ENCODE data around the gene RNASEH1. TPM values are rescaled to one million over a fixed set of nuclear protein-coding genes. Genes with fewer than 3 reads are reported as not detected.

Gene RNASEH1
- total and polyA plus RNA-seq, 2 of the 8 experiments (the other 6 are each of a cell fraction or from before 2014, with no cell fraction given): 11.7 to 42.7 TPM

- CTCF ChIA-PET (ENCODE audit: partially characterized antibody): interaction anchor here (2.0 kb wide), 1 partner anchor 15 kb away, joined by 4 read pairs; no protein-coding TSS in a partner anchor
- H3K23me2 ChIP-seq (ENCODE audit: low read depth, low read length): peaks cover 2% of the 10 kb centered on the region; the same call in 1 of the 2 replicates
These were observed 59.2 kb downstream of the RNASEH1 start for GRCh38 chr2:3498783-3499394.

More at GRCh38 chr2:3498783-3499394, 59.2 kb downstream of the RNASEH1 start:
- H4K91ac ChIP-seq (replicated peaks; ENCODE audit: insufficient read length, low read length): no peak overlapping the region
- no peaks in the 10 kb centered on the region for H3K9me3 ChIP-seq (ENCODE audit: insufficient read depth in 2 of 2, low read depth in 1 of 2, low read length in 1 of 2)
- peaks cover 2 to 11% (median 3%) of the 10 kb centered on the region in 4 experiments; a peak in 3 of 8 replicates for H3K36me3 ChIP-seq (ENCODE audit: control insufficient read depth in 2 of 4, insufficient read depth in 4 of 4, low read length in 3 of 4)
- H4K20me1 ChIP-seq (replicated peaks in 1 of 2; ENCODE audit: control insufficient read depth in 1 of 2, insufficient read depth in 2 of 2, low read length in 2 of 2): peaks cover 0 to 2% of the 10 kb centered on the region in 2 experiments
- H3K4me3 ChIP-seq (ENCODE audit: extremely low read depth in 1 of 4, insufficient read depth in 2 of 4, low read depth in 3 of 4, low read length in 4 of 4): no peak overlapping the region
- H2BK15ac ChIP-seq (ENCODE audit: low read length): no peak overlapping the region
- H3K9ac ChIP-seq (replicated peaks in 1 of 4; ENCODE audit: extremely low read depth in 1 of 4, low read depth in 3 of 4, low read length in 3 of 4): no peak overlapping the region
- H3K4me2 ChIP-seq (ENCODE audit: insufficient read depth in 1 of 2, low read depth in 2 of 2, low read length in 2 of 2): no peak overlapping the region
- no peak overlapping the region for H2BK5ac ChIP-seq (ENCODE audit: low read depth, low read length)
- no peak overlapping the region for H2AFZ ChIP-seq (ENCODE audit: low read length)
- H2AK5ac ChIP-seq (ENCODE audit: low read depth, low read length): no peak overlapping the region
- H3K79me2 ChIP-seq (ENCODE audit: control insufficient read depth in 1 of 2, insufficient read depth in 2 of 2, low read length in 2 of 2): no peaks in the 10 kb centered on the region; a peak in 1 of 4 replicates
- H3K4me1 ChIP-seq (replicated peaks in 1 of 4; ENCODE audit: control insufficient read depth in 3 of 4, insufficient read depth in 4 of 4, low read length in 3 of 4): peaks cover 0 to 2% (median under 1%) of the 10 kb centered on the region in 4 experiments; a peak in 1 of 7 replicates
- no peak overlapping the region for H2BK120ac ChIP-seq (replicated peaks; ENCODE audit: low read depth, low read length)
- H4K5ac ChIP-seq (ENCODE audit: insufficient read length, low read depth, low read length): no peak overlapping the region
- no peak overlapping the region for H3K56ac ChIP-seq (replicated peaks; ENCODE audit: insufficient read length, low read depth, low read length)
- H2BK20ac ChIP-seq (ENCODE audit: low read length): no peak overlapping the region
- no peak overlapping the region for H3K27ac ChIP-seq (ENCODE audit: low read depth, low read length)
- TF ChIP-seq CBX5 (IDR thresholded peaks at IDR 0.05; ENCODE audit: low read depth, low read length): no peak
- no peak for TF ChIP-seq FOSL1 (IDR thresholded peaks at IDR 0.05; ENCODE audit: insufficient read depth, low read depth, low read length)
- no peak for TF ChIP-seq RAD21 (IDR thresholded peaks at IDR 0.05 in 1 of 2, conservative IDR thresholded peaks at IDR 0.05 in 1 of 2; ENCODE audit: low read depth in 2 of 2, low read length in 2 of 2)
- no peak for TF ChIP-seq EZH2 (IDR thresholded peaks at IDR 0.05; ENCODE audit: low read depth, low read length, severe bottlenecking)
- no peak for TF ChIP-seq BCL11A (IDR thresholded peaks at IDR 0.05; ENCODE audit: low read depth in 2 of 2, low read length in 2 of 2)
- no peaks in the 10 kb centered on the region; the same call in 1 of the 2 replicates for H3K79me1 ChIP-seq (ENCODE audit: low read depth, low read length)
- no peak overlapping the region for H3K14ac ChIP-seq (ENCODE audit: insufficient read length)
- no peak overlapping the region for H3K18ac ChIP-seq (ENCODE audit: extremely low read depth, low read length)
- 95% methylated on average over 18 of the region's 18 CpGs; no CpG with 5 or more reads in 1 of the 2 experiments for WGBS, 2 experiments (ENCODE audit: extremely low coverage in 1 of 2, insufficient coverage in 1 of 2, insufficient read length in 1 of 2, insufficient replicate concordance in 2 of 2, low coverage in 1 of 2, low lambda C conversion rate in 2 of 2, missing lambda C conversion rate in 1 of 2)
- no peak for DNase-seq (ENCODE audit: low read depth in 1 of 2, low spot score in 2 of 2)
- H4K8ac ChIP-seq (ENCODE audit: extremely low read depth, insufficient read depth, low read length): no peak overlapping the region
- POLR2A ChIA-PET (ENCODE audit: partially characterized antibody): no interaction called here
- H3K4ac ChIP-seq (replicated peaks; ENCODE audit: insufficient read length, low read depth, low read length): no peak overlapping the region
- H2BK12ac ChIP-seq (ENCODE audit: low read depth, low read length): no peak overlapping the region
- no peak overlapping the region for H3K23ac ChIP-seq (ENCODE audit: insufficient read length)
- FAIRE-seq: no peak
- H3K27me3 ChIP-seq (replicated peaks in 1 of 4; ENCODE audit: control insufficient read depth in 3 of 4, extremely low read depth in 1 of 4, insufficient read depth in 3 of 4, low read length in 3 of 4): no peaks in the 10 kb centered on the region

Measured in H1 (cell line).